Measurements from ENCODE around the gene MRPL17.
"Not testable (repeated sequence)": the region's sequence is repeated elsewhere in the genome, so short reads cannot be mapped to it uniquely, and the experiment has no call there.

MRPL17 gene

DNA sequence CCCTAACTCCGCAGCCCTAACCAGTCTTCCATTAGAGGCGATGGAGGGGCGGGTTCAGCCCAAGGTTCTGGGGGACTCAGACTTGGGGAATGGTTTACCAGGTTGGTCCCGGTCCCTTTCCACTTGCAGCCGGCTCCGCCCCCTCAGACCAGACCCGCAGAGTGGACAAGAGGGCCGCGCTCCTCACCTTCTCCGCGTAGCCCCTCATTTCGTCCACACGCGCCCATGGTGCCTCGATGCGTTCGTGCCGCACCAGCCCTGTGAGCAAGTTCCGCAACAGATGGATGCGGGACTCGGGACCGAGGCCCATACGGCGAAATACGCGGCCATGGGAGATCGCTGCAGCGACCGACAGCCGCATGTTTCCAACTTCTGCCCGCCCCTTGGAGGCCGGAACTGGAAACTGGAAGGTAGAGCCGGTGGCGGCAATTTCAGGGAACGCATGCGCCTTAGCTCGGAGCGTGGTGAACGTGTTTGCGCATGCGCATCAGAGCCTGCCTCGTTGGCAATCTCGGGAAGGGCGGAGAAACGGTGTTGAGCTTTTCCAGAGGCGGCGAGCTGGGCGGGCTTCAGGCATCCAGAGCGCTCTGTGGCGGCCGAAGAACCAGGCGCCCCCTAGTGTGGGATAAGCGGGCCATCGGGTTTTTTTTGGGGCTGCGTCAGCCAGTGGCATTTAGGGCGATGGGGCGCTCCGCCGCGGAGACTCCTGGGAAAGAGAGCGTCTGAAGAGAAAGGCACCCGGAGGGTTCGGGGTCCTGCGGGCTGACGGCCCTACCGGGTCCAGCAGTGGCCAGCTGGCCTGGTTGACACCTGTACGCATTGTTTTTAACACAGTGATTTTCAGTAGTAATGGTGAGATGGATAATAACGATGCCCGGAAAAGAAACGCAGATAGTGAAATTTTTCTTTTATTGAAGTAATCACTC lies at the start of gene MRPL17:
TSS of gene MRPL17 (minus strand) at position 405 of the 926 bp plus-strand sequence. CDS start at position 361, 44 bp downstream.
- H3K27ac ChIP-seq, result peak within 1 kb of the TSS; percentile 78
- peak; percentile 87 for DNase-seq (ENCODE audit: low read depth, low spot score)

DNA sequence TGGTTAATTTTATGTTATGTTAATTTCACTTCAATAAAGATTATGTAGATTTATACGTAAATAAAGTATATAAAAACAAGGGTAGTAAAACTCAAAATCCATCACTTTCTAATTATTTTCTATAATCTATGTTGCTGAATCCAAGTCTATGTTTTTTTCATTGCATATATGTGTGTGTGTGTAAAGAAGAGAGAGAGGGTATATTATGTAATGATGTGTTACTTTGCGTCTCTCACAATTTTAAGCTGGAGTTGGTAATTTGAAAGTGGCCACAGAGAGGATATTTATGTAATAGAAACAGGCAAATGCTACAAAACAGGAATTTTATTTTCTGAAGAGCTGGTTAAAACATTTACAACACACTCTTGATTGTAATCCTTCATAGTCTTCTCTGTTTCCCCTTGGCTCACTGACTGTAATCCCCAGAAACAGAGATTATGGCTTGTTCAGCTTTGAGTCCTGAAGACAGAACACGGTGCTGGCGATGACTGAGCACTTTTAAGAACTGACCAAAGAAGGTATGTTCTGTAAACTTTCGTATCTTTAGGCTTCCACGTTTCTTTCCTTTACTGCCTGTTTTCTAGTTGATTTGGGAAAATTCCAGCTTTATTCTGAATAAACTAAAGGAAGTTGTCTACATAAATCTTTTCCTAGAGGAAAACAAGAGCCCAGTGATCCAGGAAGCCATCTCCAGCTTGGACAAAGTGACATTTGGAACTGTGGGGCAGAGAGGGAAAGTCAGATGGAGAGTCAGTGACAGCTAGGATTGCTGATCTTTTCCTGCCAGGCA lies 45.0 kb upstream of the MRPL17 start:
- H3K27ac ChIP-seq, result no peak overlapping the region

GRCh38 chr11:6725386-6725896 lies 42.3 kb upstream of the MRPL17 start:
- H3K27ac ChIP-seq, result no peak overlapping the region
- no peak for DNase-seq (ENCODE audit: low read depth, low spot score)

More for the DNA sequence above, 45.0 kb upstream of the MRPL17 start:
- DNase-seq (ENCODE audit: low read depth, low spot score), result no peak

- no peak for DNase-seq (ENCODE audit: low read depth, low spot score)
- H3K27ac ChIP-seq, result no peak overlapping the region
These were observed 40.9 kb upstream of the MRPL17 start for GRCh38 chr11:6724013-6724412.

DNA sequence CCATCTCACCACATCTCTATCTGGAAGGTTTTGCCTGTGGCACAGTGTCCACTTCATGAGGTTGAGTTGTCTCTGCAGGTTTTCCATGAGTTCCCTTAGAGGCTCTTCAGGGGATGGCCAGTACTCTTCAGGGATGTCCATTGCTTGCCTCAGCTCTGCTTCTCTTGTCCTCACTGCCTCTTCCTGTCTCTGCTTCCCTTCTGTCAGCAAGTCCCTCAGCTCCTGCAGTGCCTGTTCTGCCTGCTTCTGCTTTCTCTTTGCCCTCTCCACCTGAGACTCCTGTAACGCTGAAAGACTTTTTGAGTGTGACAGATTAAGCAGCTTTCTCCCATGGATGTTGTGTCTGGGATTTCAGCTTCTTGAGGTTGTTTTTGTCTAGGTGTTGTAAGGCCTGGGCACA lies 38.2 kb upstream of the MRPL17 start:
- H3K27ac ChIP-seq, result no peak overlapping the region
- DNase-seq (ENCODE audit: low read depth, low spot score), result no peak

GRCh38 chr11:6719576-6719975 lies 36.4 kb upstream of the MRPL17 start:
- no peak overlapping the region for H3K27ac ChIP-seq

DNA sequence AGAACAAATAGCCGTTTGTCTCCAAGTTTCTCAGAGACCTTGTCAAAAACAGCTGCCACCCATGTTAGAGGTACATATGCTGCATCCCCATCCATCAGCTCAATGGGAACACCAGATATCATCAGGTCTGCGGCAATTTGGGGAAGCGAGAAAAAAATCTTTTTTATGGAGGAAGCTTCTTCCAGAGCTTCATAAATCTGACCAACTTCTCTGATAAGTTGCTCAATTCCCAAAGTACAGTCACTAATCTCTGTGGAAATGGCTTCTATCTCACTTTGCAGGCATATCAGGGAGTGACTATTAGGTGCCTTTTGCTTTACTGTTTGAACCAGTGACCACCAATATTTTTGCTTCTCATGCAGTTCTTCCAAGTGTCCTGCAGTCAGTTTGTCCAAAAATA lies 34.3 kb upstream of the MRPL17 start:
- no peak overlapping the region for H3K27ac ChIP-seq
- no peak for DNase-seq (ENCODE audit: low read depth, low spot score)

More at GRCh38 chr11:6719576-6719975, 36.4 kb upstream of the MRPL17 start:
- DNase-seq (ENCODE audit: low read depth, low spot score), result no peak

- not testable (repeated sequence) for H3K27ac ChIP-seq; DNase-seq (ENCODE audit: low read depth, low spot score)
These were observed 28.4 kb upstream of the MRPL17 start for GRCh38 chr11:6711552-6711951.

DNA sequence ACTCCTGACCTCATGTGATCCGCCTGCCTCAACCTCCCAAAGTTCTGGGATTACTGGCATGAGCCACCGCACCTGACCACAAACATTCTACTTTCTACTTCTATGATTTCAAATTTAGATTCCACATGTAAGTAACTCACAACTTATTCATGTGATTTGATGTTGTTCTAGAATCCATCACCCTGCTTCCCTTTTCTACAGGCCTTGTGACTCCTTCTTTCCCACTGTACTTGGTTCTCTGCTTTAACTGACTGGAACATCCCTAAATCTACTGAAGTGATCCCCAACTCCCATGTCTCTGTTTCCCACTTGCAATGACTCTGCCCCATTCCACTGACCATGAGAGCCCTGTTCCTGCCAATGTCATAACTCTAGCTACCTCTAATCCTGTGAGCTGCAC lies 25.7 kb upstream of the MRPL17 start:
- no peak overlapping the region for H3K27ac ChIP-seq
- DNase-seq (ENCODE audit: low read depth, low spot score), result no peak

DNA sequence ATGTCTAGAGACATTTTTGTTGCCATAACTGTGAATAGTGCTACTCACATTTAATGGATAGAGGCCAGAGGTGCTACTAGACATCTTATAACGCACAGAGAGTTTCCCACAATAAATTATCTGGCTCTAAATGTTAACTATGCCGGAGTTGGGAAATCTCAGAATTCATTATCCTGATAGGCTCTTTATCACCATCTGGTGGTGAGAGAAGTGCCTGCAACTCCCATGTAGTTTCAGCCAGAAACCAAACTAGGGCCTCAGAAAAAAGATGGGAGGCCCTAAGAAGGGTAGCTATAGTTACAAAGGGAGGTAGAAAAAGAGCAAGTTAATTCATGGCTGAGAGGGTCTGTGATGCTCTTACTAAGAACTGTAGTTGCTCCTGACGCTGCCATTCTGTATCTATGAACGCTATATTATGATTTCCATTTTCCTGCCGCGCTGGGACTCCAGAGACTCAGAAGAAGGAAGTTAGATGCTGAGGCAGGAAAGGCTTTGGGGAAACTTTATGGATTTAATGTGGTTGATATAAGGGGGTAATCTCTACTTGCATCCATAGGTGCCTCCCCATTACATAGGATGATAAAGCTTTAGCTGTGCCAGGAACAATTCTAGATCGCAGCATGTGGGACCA lies 22.9 kb upstream of the MRPL17 start:
- no peak for DNase-seq (ENCODE audit: low read depth, low spot score)
- H3K27ac ChIP-seq, result no peak overlapping the region

- no peak overlapping the region for H3K27ac ChIP-seq
- peak; percentile 26 for DNase-seq (ENCODE audit: low read depth, low spot score)
These were observed 20.3 kb upstream of the MRPL17 start for GRCh38 chr11:6703247-6704063.

- DNase-seq (ENCODE audit: low read depth, low spot score); H3K27ac ChIP-seq: not testable (repeated sequence)
These were observed 18.8 kb upstream of the MRPL17 start for GRCh38 chr11:6701955-6702354.

GRCh38 chr11:6695377-6695776 lies 12.2 kb upstream of the MRPL17 start:
- DNase-seq (ENCODE audit: low read depth, low spot score), result no peak
- no peak overlapping the region for H3K27ac ChIP-seq

GRCh38 chr11:6694229-6694535 lies 11.0 kb upstream of the MRPL17 start:
- H3K27ac ChIP-seq, result peak overlapping the region; percentile 93
- DNase-seq (ENCODE audit: low read depth, low spot score), result no peak

GRCh38 chr11:6693342-6694228 lies 10.4 kb upstream of the MRPL17 start:
- peak; percentile 60 for DNase-seq (ENCODE audit: low read depth, low spot score)
- H3K27ac ChIP-seq, result peak overlapping the region; percentile 93

DNA sequence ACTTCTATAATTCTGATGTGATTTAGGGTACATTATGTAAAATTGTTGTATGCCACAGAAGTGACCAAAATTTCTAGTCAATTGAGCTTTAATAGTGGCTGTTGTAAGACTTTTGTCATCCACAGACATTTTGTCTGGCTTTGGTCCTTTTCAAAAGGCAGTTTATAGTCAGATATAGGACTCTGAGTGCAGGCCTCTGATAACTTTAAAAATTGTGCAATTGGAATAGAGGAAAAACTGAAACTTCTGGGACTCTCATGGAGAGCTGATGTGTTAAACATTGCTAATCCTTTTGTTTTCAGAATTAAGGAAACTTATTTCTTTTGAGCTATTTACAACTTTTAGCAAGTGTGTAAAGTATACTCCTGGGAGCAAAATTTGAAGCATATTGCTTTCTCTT lies 9.0 kb upstream of the MRPL17 start:
- DNase-seq (ENCODE audit: low read depth, low spot score), result no peak
- no peak overlapping the region for H3K27ac ChIP-seq

GRCh38 chr11:6690431-6691132 lies 7.4 kb upstream of the MRPL17 start:
- H3K27ac ChIP-seq; DNase-seq (ENCODE audit: low read depth, low spot score): not testable (repeated sequence)

DNA sequence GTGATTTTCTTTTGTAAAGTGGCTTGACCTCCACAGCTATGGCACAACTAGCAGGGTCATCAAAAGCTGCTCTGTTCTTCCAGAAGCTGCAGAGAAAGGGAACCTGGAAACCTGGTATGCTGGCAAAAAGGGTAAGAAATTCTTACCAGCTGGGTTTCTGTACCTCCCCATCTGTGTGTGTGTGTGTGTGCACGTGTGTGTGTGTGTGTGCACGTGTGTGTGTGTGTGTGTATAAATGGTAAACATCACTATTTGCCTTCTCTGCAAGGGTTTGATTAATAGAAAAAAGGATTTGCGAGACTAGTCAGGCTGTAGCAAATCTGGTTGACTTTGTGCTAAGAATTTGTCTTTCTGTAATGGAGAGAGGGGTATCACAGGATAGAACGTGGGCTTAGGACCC lies 4.7 kb upstream of the MRPL17 start:
- no peak for DNase-seq (ENCODE audit: low read depth, low spot score)

More for the DNA sequence above, 4.7 kb upstream of the MRPL17 start:
- H3K27ac ChIP-seq, result no peak overlapping the region

Measured in epithelial cell of prostate (primary cell).